Measurements from ENCODE around the gene KYNU.
A peak's percentile ranks its signal among the peaks of the same experiment; 100 is the strongest.

The KYNU gene

DNA sequence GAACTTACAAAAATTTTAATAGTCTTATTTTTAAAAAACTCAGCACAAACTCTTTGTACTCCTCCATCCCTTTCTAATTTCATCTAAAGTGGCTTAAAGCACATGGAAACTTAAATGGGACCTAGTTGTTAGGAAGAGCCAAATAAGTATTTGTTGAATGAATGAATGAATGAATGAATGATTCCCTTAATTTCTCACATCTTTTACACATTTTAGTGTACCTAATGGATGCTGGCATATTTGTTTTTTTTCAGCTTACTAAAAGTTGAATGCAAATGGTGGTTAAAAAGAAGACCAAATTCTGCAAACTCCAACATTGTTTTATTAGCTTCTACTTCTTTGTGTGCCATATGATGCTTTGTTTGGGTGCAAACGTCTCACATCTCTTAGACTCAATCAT is 89.6 kb downstream of the KYNU start:
- DNase-seq: no peak

GRCh38 chr2:142973160-142973821 is 95.8 kb downstream of the KYNU start:
- DNase-seq: no peak

- DNase-seq: no peak
These were observed 96.4 kb downstream of the KYNU start for GRCh38 chr2:142973822-142974207.

DNA sequence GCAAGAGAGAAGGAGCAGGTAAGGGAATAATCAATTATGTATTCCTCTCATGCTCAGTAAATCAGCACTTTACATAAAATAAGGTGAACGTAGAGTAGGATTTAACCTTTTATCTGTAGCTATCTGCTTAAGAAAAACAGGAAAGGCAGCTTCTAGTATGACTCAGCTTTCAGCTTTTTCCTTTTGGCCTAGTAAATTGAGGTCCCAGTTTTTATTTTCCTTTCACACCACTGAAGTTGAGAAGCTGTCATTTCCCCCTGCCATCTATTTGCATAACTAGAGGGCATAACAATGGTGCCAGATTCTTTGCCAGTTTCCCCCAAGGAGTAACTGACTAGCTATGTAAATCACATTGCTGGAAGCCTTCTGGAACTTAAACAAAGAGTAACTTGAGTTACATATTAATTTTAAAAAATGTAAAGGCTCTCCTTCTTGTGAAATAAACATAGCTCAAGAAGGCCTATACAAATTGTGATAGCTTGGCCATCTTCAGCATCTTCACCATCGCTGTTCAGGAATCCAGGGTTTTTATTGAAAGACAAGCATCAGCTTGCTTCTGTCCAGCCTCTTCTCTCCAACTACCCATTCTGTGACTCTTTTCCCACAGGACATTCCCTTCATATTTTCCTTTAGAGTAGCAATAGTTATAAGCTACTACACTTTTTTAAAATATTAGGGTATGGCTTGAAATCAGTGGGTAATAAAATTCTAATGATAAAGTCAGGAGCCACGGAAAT is 97.0 kb downstream of the KYNU start:
- peak; percentile 42 for DNase-seq

- no peak for DNase-seq
These were observed 97.8 kb downstream of the KYNU start for GRCh38 chr2:142975239-142975638.

GRCh38 chr2:142980246-142981068 is 103.0 kb downstream of the KYNU start:
- DNase-seq: no peak

GRCh38 chr2:142981069-142981378 is 103.6 kb downstream of the KYNU start:
- no peak for DNase-seq

GRCh38 chr2:142981756-142982155 is 104.3 kb downstream of the KYNU start:
- DNase-seq: no peak

DNA sequence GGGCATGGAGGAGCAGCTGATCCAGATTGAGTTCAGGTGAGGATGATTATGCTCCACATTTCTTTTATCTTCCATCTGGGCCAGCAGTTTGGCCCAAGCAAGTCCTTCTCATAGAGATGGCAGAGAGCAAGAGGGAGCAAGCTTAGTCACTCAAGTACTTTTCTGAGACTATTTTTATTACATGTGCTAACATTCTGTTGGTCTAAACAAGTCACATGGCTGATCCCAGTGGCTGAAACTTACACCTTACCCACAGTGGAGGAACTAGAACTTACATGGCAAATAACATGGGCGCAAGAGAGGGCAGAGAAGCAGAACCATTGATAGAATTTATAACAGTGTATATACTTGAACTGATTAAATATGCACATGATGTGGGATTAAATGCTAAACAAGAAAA is 105.7 kb downstream of the KYNU start:
- DNase-seq: no peak

DNA sequence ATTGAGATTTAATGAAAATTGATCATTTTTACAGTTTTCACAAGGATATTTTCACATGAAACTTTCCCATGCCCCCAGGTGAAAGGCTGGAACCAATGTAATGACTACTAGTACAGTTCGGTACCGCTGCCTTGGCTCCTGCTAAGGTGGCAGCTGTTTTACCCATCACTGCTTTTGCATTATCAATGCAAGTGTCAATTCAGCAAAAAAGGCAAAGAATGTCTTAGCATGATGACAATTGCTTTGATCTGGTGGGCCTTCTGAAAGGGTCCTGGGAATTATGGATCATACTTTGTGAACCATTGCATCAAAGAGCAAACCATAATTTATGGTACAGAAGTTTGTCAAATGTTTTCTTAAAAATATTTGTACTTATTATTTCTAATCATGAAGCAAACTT is 107.2 kb downstream of the KYNU start:
- DNase-seq: no peak

DNA sequence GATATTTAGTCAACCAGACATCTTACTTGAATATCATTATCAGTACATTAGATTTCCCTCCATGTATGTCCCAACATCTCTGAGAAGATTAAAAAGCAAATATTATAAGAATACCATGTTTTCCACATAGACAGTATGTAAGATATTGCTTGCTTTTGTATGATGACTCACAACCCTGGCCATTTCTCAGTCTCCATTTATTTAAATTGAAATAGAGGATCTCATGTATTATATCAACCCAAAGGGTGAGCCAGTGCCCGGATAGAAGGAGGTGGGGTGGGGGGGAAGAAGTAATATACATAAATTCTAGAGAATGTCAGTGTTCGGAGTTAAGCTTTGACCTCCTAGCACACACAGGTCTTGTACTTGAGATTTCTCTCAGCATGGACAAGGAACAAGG is 109.6 kb downstream of the KYNU start:
- DNase-seq: no peak

- DNase-seq: peak; percentile 15
These were observed 112.1 kb downstream of the KYNU start for GRCh38 chr2:142989273-142990204.

DNA sequence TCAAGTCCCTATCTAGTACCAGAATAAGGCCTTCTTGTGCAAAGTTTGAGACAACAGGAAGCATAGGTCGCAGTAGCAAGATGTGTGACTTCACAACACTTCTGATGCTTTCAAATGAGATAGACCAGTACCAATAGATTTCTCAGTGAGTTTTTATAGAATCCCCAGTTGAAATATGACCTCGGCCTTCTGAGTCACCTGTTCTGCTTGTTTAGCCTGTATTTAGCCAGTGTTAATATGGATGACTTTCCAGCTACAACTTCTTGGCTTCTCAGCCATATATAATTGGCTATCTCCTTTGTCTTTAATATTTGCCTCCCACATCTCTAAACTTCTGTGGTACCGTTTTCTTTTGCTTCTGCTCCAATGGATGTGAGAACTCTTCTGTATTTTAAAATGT is 113.8 kb downstream of the KYNU start:
- no peak for DNase-seq

DNA sequence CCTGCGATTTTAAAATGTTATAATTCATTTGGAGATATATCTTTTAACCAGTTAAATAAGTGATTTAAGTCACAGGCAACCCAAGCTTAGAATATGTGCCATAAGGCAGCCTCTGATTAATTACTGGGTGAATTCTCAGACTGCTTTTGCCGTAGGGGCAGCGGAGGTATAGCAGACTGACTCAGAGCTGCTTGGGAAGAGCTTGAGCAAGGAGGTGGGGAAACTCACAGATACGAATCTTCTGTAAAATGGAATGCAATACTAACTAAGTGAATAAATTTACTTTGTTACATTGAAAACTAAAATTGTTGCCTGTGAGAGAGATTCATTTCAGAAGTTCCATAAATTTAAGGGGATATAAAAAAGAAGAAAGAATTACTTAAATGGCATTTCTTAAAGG is 115.4 kb downstream of the KYNU start:
- DNase-seq: no peak

GRCh38 chr2:142993771-142994170 is 116.3 kb downstream of the KYNU start:
- no peak for DNase-seq

DNA sequence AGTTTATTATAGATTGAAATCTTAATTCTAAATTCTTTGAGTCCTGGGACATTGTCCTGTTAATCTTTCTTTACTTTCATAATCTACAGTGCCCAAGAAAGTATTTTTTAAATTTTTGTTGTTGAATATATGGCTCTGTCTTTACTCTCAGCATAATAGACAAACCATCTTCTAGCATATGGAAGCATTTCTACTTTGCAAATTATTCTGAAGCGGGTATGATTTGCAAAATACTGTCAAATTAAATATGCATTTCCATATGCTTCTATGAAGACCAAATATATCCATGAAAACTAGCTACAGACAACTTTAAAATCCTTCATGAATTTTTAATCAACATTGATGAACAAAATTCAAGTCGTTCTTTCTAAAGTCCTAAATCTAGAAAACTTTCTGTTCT is 117.2 kb downstream of the KYNU start:
- DNase-seq: no peak

DNA sequence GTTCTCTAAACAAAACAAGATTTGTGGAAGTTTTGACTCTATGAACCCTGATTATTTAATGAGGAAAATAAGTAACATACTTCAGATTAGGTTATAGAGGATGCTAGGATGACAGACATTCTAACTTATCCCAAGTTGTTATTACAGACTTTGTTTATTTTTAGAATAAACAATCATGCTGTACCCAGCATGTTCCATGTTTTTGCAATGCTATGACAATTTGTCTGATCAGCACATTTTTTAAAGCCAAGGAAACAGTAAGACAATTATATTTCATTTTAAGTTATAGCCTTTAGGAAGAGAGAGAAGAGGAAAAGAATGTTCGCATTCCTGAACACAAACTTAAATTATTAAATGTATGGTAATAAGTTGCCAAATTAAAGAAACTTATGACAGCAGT is 119.8 kb downstream of the KYNU start:
- DNase-seq: no peak

GRCh38 chr2:143000599-143000998 is 123.1 kb downstream of the KYNU start:
- no peak for DNase-seq

GRCh38 chr2:143001501-143001900 is 124.0 kb downstream of the KYNU start:
- DNase-seq: no peak

DNA sequence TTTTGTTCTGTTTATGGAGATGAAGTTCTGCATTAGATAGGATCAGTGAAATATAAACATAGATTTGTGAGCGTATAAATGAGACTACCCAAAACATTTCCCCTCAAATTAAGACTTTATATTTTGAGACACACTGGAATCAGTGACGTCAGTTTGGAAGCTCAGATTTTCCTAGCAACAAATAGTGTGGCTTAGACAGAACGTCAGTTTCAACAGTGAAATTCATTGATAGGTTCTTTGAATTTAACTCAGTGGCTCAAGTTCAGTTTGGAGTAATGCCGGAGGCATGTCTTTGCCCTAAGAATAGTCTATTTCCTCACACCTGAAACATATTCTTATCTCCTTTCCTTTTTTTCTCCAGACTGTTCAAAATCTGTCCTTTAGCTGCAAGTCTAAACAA is 138.2 kb downstream of the KYNU start:
- no peak for DNase-seq

DNA sequence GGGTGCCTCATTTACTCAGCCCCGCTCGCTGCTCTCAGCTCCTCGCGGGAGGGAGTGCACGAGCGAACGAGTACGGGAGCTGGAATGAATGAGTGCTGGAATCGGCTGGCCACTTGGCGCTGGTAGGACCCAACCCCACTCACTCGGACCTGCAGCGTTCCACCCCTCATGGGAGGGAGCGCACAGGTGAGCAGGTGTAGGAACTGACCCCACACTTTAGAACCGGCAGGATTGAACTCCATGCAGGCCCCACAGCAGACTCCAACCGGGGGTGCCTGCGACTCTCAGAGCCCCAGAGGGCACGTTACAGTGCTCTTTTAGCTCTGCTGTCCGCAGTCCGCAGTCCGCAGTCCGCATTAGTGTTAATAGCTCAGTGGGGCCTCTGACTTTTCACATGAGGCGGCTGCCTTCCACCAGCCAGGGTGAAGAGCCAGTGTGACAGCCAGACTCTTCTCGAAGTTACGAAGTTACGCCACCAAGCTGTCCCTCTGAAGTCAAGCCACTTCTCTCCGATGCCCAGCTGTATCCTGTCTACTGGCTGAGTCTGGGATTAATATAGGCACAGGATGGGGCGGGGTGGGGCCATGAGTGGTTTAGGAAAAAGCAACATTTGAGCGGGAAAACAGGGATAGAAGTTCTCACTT is 149.1 kb downstream of the KYNU start:
- DNase-seq: no peak

DNA sequence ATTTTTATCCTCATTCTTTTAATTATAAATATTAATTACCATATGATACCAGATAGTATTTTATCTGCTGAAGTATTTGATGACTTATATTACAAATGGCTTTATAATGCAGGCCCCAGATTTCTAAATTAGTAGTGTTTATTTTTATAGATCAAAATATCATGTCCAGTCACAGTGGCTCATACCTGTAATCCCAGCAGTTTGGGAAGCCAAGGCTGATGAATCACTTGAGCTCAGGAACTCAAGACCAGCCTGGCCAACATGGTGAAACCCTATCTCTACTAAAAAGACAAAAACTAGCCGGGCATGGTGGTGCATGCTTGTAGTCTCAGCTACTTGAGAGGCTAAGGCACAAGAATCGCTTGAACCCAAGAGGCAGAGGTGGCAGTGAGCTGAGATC is 151.7 kb downstream of the KYNU start:
- DNase-seq: no peak

GRCh38 chr2:143030127-143030526 is 152.7 kb downstream of the KYNU start:
- no peak for DNase-seq
